ENCODE results near the gene THYN1.

The THYN1 gene

GRCh38 chr11:134278356-134278755 is 25.2 kb upstream of the THYN1 start:
- Histone ChIP-seq H3K4me2 (ENCODE audit: low read depth, low read length) (no peak overlapping the region), H3K79me2 (ENCODE audit: low read length) (peaks cover 7% of the 10 kb centered on the region), H4K20me1 (ENCODE audit: insufficient read depth, low read length) (no peaks in the 10 kb centered on the region), H2AFZ (ENCODE audit: low read length) (no peak overlapping the region), H3K4me1 (ENCODE audit: low read length) (peaks cover 10% of the 10 kb centered on the region), H3K4me3 (ENCODE audit: low read length) (no peak overlapping the region), H3K9me3 (replicated peaks; ENCODE audit: insufficient read depth, low read length) (no peaks in the 10 kb centered on the region), H3K27me3 (replicated peaks; ENCODE audit: insufficient read depth, low read length) (0 out of 2 replicates have a peak, but pooled peaks cover 6% of the 10 kb centered on the region), H3K36me3 (replicated peaks; ENCODE audit: insufficient read depth, low read length) (no peaks in the 10 kb centered on the region), H3K27ac (ENCODE audit: low read length) (no peak overlapping the region), H3F3A (ENCODE audit: insufficient read depth, low read length) (peaks cover 6% of the 10 kb centered on the region), H3K9ac (ENCODE audit: low read length) (no peak overlapping the region), H3K9me2 (replicated peaks; ENCODE audit: insufficient read depth, low read length) (no peaks in the 10 kb centered on the region)
- DNase-seq, result no peak
- TF ChIP-seq EZH2 (optimal IDR thresholded peaks at IDR 0.05; ENCODE audit: low read depth, low read length) (no peak), CTCF (IDR thresholded peaks at IDR 0.05; ENCODE audit: low read length) (no peak), EZH2phosphoT487 (IDR thresholded peaks at IDR 0.05; ENCODE audit: low read length) (no peak)

DNA sequence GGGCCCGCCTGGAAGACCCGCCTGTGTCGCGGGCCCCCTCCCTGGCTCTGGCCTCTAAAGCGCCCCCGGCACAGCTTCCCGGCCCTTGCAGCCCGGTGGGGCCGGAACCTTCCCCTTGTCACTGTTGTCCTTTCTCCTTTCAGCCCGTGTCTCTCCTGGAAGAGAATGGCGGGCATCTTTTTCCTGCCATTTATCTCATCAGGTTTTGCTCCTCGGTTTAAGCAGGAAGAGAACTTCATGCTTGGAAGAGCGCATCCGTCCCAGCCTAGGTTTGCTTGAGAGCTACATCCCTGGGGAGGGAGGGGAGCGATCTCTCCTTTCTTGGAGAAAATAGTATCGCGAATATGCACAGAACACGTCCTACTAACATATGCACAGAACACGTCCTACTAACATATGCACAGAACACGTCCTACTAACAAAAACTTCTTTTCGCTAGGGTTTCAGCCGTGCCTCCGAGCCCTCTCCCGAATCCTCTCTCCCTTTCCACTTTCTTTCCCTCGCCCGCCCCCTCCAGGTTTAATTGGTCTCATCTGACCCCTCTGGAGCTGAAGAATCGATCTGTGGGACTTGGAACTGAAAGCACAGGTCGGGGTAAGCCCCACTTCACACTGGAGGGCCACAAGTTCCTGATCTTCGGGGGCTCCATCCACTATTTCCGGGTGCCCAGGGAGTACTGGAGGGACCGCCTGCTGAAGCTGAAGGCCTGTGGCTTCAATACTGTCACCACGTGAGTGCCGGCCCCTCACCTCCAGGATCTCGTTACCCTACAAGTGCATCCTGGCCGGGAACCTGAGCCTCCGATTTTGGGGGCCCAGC is 24.2 kb upstream of the THYN1 start:
- H3K9me3 ChIP-seq (replicated peaks; ENCODE audit: insufficient read depth, low read length), result no peaks in the 10 kb centered on the region
- no peak for DNase-seq
- TF ChIP-seq EZH2 (optimal IDR thresholded peaks at IDR 0.05; ENCODE audit: low read depth, low read length) (no peak), CTCF (IDR thresholded peaks at IDR 0.05; ENCODE audit: low read length) (no peak), EZH2phosphoT487 (IDR thresholded peaks at IDR 0.05; ENCODE audit: low read length) (no peak)
- no peak overlapping the region for H3K27ac ChIP-seq (ENCODE audit: low read length)
- no peaks in the 10 kb centered on the region for H4K20me1 ChIP-seq (ENCODE audit: insufficient read depth, low read length)
- no peak overlapping the region for H3K9ac ChIP-seq (ENCODE audit: low read length)
- H3K4me3 ChIP-seq (ENCODE audit: low read length), result no peak overlapping the region
- peaks cover 6% of the 10 kb centered on the region for H3F3A ChIP-seq (ENCODE audit: insufficient read depth, low read length)
- H3K4me2 ChIP-seq (ENCODE audit: low read depth, low read length), result no peak overlapping the region; the same call in 1 of the 2 replicates
- peaks cover 11% of the 10 kb centered on the region for H3K4me1 ChIP-seq (ENCODE audit: low read length)
- H3K9me2 ChIP-seq (replicated peaks; ENCODE audit: insufficient read depth, low read length), result no peaks in the 10 kb centered on the region
- H3K27me3 ChIP-seq (replicated peaks; ENCODE audit: insufficient read depth, low read length), result 0 out of 2 replicates have a peak, but pooled peaks cover 6% of the 10 kb centered on the region
- H2AFZ ChIP-seq (ENCODE audit: low read length), result no peak overlapping the region
- peaks cover 7% of the 10 kb centered on the region for H3K79me2 ChIP-seq (ENCODE audit: low read length)
- H3K36me3 ChIP-seq (replicated peaks; ENCODE audit: insufficient read depth, low read length), result no peaks in the 10 kb centered on the region

- DNase-seq, result no peak
- H3K79me2 ChIP-seq (ENCODE audit: low read length), result peaks cover 7% of the 10 kb centered on the region
- TF ChIP-seq EZH2 (optimal IDR thresholded peaks at IDR 0.05; ENCODE audit: low read depth, low read length), result no peak
- TF ChIP-seq CTCF (IDR thresholded peaks at IDR 0.05; ENCODE audit: low read length), result no peak
- no peak for TF ChIP-seq EZH2phosphoT487 (IDR thresholded peaks at IDR 0.05; ENCODE audit: low read length)
- H3K4me3 ChIP-seq (ENCODE audit: low read length), result peak overlapping the region; percentile 81
- peaks cover 11% of the 10 kb centered on the region for H3K4me1 ChIP-seq (ENCODE audit: low read length)
- H3K27me3 ChIP-seq (replicated peaks; ENCODE audit: insufficient read depth, low read length), result 0 out of 2 replicates have a peak, but pooled peaks cover 6% of the 10 kb centered on the region
- no peaks in the 10 kb centered on the region for H3K9me2 ChIP-seq (replicated peaks; ENCODE audit: insufficient read depth, low read length)
- H2AFZ ChIP-seq (ENCODE audit: low read length), result peak overlapping the region; percentile 92
- peak overlapping the region; percentile 88 for H3K4me2 ChIP-seq (ENCODE audit: low read depth, low read length)
- H3K9ac ChIP-seq (ENCODE audit: low read length), result peak overlapping the region; percentile 72; the same call in 1 of the 2 replicates
- H3F3A ChIP-seq (ENCODE audit: insufficient read depth, low read length), result peaks cover 6% of the 10 kb centered on the region
- H3K9me3 ChIP-seq (replicated peaks; ENCODE audit: insufficient read depth, low read length), result no peaks in the 10 kb centered on the region
- no peaks in the 10 kb centered on the region for H3K36me3 ChIP-seq (replicated peaks; ENCODE audit: insufficient read depth, low read length)
- H3K27ac ChIP-seq (ENCODE audit: low read length), result no peak overlapping the region; the same call in 1 of the 2 replicates
- H4K20me1 ChIP-seq (ENCODE audit: insufficient read depth, low read length), result no peaks in the 10 kb centered on the region
Measured at GRCh38 chr11:134276396-134277182, 23.4 kb upstream of the THYN1 start.

Data from MM.1S (cell line).